ENCODE results near the gene MAPK1IP1L.
"Not testable (repeated sequence)": the region's sequence is repeated elsewhere in the genome, so short reads cannot be mapped to it uniquely, and the experiment has no call there.

MAPK1IP1L gene

DNA sequence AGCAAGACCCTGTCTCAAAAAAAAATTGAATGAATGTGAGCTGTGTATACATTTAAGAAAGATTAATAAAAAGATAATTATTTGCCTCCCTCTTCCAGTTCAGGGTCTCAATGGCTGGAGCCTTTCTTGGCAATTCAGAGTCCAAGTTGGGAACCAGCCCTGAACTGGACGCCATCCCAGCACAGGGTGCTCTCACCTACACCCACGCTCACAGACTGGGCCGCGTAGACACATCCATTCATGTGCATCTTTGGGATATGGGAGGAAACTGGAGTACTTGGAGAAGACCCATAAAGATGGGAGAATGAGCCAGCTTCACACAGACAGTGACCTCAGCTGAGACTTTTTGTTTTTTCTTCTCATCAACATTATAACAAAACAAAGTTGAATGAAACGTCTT, 6.5 kb downstream of the MAPK1IP1L start:
- no peak for DNase-seq

- no peak for DNase-seq
Observed at GRCh38 chr14:55059333-55059732, 7.9 kb downstream of the MAPK1IP1L start.

DNA sequence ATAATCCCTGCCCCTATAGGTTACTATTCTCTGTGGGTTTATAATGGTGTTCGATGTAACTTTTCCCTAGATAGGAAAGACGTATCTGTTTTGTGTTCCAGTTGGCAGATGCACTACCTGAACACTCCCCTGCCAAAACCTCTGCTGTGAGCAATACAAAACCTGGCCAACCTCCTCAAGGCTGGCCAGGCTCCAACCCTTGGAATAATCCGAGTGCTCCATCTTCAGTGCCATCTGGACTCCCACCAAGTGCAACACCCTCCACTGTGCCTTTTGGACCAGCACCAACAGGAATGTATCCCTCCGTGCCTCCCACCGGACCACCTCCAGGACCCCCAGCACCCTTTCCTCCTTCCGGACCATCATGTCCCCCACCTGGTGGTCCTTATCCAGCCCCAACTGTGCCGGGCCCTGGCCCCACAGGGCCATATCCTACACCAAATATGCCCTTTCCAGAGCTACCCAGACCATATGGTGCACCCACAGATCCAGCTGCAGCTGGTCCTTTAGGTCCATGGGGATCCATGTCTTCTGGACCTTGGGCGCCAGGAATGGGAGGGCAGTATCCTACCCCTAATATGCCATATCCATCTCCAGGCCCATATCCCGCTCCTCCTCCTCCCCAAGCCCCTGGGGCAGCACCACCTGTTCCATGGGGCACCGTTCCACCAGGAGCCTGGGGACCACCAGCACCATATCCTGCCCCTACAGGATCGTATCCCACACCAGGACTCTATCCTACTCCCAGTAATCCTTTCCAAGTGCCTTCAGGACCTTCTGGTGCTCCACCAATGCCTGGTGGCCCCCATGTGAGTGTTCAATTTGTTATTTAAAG, 11.3 kb downstream of the MAPK1IP1L start:
- DNase-seq: no peak

- DNase-seq: not testable (repeated sequence)
Observed at GRCh38 chr14:55064896-55065295, 13.4 kb downstream of the MAPK1IP1L start.

- DNase-seq: no peak
Observed at GRCh38 chr14:55065411-55065810, 14.0 kb downstream of the MAPK1IP1L start.

- DNase-seq: no peak
Observed at GRCh38 chr14:55066223-55066622, 14.8 kb downstream of the MAPK1IP1L start.

GRCh38 chr14:55070981-55071411, 19.5 kb downstream of the MAPK1IP1L start:
- DNase-seq: no peak

DNA sequence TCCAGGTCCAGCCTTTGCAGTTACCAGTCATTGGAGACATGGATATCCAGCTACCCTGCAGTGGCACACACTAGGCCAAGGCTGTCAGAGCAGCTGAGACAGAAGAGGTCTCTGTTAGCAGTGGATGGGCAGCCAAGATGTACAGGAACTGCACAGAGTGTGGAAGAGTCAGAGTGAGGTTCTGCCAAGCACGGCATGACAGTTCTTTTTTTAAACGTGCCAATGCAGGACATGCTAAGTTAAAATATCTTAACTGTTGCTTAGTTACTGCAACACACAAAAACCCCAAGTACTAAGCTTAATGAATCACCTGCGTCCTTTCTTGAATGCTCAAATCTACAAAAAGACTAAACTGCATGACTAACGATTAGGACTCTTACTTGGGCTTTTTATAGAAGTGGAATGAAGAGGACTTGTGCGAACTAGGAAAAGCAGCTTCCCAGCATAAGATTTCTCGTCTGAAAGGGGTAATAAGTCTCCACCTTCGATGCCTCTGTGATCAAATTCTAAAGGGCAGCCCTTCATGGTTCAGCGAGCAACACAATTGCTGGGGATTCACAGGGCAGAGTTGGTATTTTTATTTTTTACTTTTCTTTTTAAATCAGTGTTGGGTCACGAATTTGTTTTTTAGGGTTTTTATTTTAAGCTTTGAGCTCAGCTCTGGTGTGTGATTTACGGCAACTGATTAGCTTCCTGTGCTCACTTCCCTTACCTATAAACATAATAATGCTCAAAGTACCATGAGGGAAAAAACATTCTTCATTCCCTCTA, 20.6 kb downstream of the MAPK1IP1L start:
- DNase-seq: no peak

DNA sequence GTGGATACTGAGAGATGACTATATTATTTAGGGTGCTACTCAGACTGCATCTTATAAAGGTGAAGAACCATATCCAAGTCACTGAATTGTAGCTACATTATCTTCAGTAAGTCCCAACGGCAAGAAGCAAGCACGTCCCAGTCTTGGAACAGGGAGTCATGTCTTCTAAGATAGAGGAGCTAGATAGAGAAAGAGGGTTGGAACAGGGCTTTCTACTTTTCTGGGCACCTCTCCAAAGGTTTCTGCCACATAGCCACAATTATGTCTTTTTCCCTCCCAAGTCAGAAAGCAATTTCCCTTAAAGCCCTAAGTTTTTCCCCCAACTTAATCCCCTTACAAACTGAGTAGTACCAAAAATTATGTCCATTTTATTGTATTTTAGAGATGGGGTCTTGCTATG, 22.4 kb downstream of the MAPK1IP1L start:
- peak; percentile 73 for DNase-seq

- DNase-seq: peak; percentile 7
Observed at GRCh38 chr14:55074662-55075061, 23.2 kb downstream of the MAPK1IP1L start.

DNA sequence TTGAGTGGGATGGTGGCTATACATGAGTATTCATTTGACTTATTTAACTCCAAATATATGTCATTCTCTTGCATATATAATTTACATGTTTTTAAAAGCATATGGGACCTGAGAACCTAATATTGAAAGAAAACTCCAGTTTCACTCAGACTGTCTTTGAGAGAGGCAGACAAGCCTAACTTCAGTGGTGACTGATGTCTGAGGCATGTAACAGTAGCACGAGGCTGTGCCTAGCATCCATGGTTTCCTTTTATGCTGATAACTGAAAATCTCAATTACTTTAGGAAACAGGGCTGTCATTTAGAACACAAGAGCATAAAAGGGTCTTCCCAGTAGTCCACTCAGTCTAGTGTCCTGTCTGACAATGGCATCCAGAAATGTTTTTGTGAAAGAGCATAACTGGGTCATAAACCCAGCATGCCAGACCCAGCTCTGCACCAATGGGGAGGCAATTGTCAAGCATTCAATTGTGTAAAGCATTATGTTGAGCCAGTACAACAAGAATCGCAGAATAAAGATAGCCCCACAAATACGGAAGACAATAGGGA, 24.3 kb downstream of the MAPK1IP1L start:
- no peak for DNase-seq

- DNase-seq: no peak
Observed at GRCh38 chr14:55077170-55078151, 26.0 kb downstream of the MAPK1IP1L start.

- DNase-seq: not testable (repeated sequence)
Observed at GRCh38 chr14:55079961-55080360, 28.5 kb downstream of the MAPK1IP1L start.

GRCh38 chr14:55084401-55085059, 33.1 kb downstream of the MAPK1IP1L start:
- no peak for DNase-seq

DNA sequence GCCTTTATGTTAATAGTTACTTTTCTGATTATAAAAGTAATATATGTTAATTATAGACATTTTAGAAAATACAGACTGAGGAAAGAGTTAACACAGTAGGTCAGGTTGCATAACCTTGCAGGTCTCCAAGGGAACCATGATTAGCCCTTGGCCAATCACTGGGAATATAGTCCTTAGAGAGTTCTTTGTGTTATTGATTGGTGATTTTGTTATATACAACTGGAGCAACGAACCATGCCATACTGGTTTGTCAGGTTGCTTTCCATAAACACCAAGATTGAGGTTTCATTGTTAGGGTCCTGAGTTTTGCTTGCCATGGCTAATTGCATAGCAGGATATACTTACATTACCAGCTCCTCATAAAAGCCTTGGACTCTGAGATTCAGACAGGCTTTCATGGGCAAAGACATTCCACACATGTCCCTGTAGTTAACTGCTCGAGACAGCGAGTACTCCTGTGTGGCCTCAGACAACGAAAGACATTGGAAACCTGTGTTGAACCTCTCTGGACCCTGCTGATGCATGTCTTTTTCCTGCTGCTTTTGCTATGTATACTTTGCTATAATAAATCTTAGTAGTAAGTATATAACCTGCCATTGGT, 33.7 kb downstream of the MAPK1IP1L start:
- no peak for DNase-seq

- no peak for DNase-seq
Observed at GRCh38 chr14:55086938-55087337, 35.5 kb downstream of the MAPK1IP1L start.

- DNase-seq: no peak
Observed at GRCh38 chr14:55088356-55088755, 36.9 kb downstream of the MAPK1IP1L start.

DNA sequence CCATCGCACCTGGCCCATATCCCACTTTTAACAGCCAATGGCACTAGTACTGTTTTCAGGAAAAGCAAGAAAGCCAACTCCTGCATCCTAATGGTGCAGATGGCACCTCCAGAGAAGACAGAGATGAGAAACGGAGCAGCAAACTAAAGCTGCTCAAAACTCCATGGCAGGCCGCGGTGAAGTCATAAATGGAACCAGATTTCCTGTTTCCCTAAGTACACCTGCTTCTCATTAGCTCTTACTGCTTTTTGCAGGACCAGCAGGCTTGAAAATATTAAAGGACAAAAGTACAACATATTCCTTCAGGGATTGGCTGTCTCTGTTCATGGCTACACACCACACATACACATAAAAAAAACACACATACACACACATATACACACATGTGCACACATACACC, 40.9 kb downstream of the MAPK1IP1L start:
- DNase-seq: no peak

DNA sequence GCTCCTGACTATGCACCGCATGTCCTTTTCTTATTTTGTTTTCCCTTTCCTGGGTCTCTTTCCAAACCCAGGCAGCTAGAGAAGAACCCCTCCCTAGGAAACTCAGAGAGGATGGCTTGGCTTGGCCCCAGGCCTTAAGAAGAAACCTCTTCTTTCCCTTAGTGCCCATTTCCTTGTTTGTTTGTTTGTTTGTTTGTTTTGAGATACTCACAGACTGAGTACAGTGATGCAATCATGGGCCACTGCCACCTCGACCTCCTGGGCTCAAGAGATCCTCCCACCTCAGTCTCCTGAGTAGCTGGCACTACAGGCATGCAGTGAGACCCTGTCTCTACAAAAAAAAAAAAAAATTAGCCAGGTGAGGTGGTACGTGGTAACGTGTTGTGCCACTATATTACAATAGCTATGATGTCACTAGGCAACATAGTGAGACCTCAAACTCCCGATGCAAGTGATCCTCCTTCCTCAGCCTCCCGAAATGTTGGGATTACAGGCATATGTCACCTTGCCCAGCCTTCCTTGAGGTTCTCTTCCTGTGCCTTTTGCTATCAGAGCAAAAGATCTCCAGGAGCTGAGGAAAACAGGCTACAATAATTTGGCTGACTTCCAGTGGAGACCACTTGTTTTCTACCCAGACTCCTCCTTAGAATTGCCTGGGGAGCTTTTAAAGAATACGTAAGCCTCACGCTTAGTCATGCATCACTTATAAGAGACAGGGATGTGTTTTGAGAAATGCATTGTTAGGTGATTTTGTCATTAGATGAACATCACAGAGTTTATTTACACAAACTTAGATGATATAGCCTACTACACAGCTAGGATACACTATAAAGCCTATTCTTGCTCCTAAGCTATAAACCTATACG, 43.1 kb downstream of the MAPK1IP1L start:
- no peak for DNase-seq

DNA sequence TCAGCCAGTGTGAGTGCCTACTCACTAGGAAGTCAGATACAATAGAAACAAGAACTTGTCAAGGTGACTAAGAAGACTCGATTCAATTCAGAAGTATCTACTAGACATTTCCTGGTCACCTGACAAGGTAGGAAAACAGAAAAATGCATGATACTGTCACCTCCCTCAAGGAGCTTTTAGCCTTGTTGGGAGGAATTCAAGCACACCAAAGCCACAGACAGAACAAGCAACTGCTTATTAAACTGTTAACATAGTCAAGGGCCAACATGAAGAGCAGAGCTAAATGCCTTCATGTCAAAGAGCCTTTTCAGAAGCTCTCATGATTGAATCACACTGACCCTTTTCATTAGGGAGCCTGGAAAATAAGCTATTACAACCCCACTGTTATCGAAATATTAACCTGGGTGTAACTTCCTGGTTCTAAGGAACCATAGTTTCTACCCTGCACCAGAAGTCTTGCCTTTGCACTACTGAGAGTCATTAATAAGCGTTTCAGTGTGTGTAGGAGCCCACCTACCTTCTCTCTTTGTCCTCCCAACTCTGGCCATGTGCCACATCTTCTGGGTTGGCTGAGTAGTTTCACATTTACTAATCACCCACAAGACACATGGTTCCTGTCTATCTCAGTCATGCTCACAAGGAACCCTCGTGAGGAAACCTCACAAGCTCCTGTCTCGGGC, 46.6 kb downstream of the MAPK1IP1L start:
- peak; percentile 75 for DNase-seq
